Gastroesophageal sphincter (tissue), 4 donors: ENCODE measurements around the gene ABL1. TPM values are rescaled to one million over a fixed set of nuclear protein-coding genes. Genes with fewer than 3 reads are reported as not detected.
A peak's percentile ranks its signal among the peaks of the same experiment; 100 is the strongest.

Experiments
- ATAC-seq: fragments of 150-250 bp; one replicate; pipeline ENCODE4 v1.9.1; 2016; ENCODE audit warnings: mild to moderate bottlenecking, moderate library complexity
- H3K27ac ChIP-seq, 4 donors: fragments of 200-600 bp; sonication (generic) in 3 of 4; 1 replicate in 3 of 4; 2 replicates in 1 of 4; pipeline ENCODE4 v1.5.1; 2016 to 2019
- H3K27me3 ChIP-seq: fragments of 200-600 bp; sonication (generic); one replicate; pipeline ENCODE4 v1.5.1; 2019
- H3K36me3 ChIP-seq, 2 donors: fragments of 200-600 bp; sonication (generic); one replicate each; pipeline ENCODE4 v1.5.1; 2019; ENCODE audit warnings: control low read depth in 1 of 2
- H3K4me1 ChIP-seq, 3 donors: fragments of 200-600 bp; sonication (generic); 1 replicate in 2 of 3; 2 replicates in 1 of 3; pipeline ENCODE4 v1.5.1; 2016 to 2019; ENCODE audit warnings: control low read depth in 2 of 3
- H3K4me3 ChIP-seq, 2 donors: fragments of 200-600 bp; sonication (generic); one replicate each; pipeline ENCODE4 v1.5.1; 2019; ENCODE audit warnings: mild to moderate bottlenecking in 1 of 2, moderate library complexity in 1 of 2
- H3K9me3 ChIP-seq, 3 donors: fragments of 200-600 bp; sonication (generic); one replicate each; pipeline ENCODE4 v1.5.1; 2017 to 2019; ENCODE audit warnings: control low read depth in 2 of 3
- CTCF ChIP-seq, 4 experiments: fragments of 200-600 bp in 2 of 4; fragments of 450-650 bp in 2 of 4; sonication (generic) in 1 of 4; IDR thresholded peaks; one replicate each; pipeline ENCODE4 v1.5.1; 2017 to 2019; ENCODE audit warnings: antibody characterized with exemption in 4 of 4, mild to moderate bottlenecking in 2 of 4, moderate library complexity in 2 of 4
- EP300 ChIP-seq: sonication (generic); formaldehyde crosslinking; IDR thresholded peaks from one replicate; pipeline ENCODE4 v1.6.1; 2017; ENCODE audit warnings: antibody characterized with exemption, mild to moderate bottlenecking
- POLR2A ChIP-seq, 2 donors: fragments of 450-650 bp; IDR thresholded peaks; one replicate each; pipeline ENCODE4 v1.6.1; 2017; ENCODE audit warnings: antibody characterized with exemption in 2 of 2, mild to moderate bottlenecking in 2 of 2, moderate library complexity in 1 of 2
- POLR2AphosphoS5 ChIP-seq: sonication (generic); formaldehyde crosslinking; IDR thresholded peaks from one replicate; pipeline ENCODE4 v1.6.1; 2017; ENCODE audit warnings: antibody characterized with exemption
- WGBS, 2 donors: methylation state at CpG; one replicate each; pipeline ENCODE4 v1.1.5; 2018; ENCODE audit warnings: low coverage in 1 of 2; 5-methylcytosine and 5-hydroxymethylcytosine counted together
- total RNA-seq, 4 donors: library from RNA; depleted of rRNA; stranded (reverse); fragments of >200 nt; gene quantifications; one replicate each; pipeline ENCODE4 v1.1.0, GENCODE V29; 2016

ABL1 gene
- total RNA-seq, 4 donors from 2014 or later, result 81.4 to 147 (median 125) TPM

GRCh38 chr9:130882696-130883225, 47.7 kb downstream of the ABL1 start:
- Histone ChIP-seq H3K27ac (peak overlapping the region in 1 of 4 donors; percentile 5), H3K36me3 (peaks cover 0 to 100% of the 10 kb centered on the region in 2 donors), H3K4me1 (peaks cover 0 to 35% (median 5%) of the 10 kb centered on the region in 3 donors), H3K4me3 (no peak overlapping the region), H3K9me3 (no peaks in the 10 kb centered on the region), H3K27me3 (no peaks in the 10 kb centered on the region)
- 90% methylated on average over 7 of the region's 15 CpGs; no CpG with 5 or more reads in 1 of the 2 donors for WGBS, 2 donors
- ATAC-seq, result no peak
- no peak for TF ChIP-seq POLR2A (IDR thresholded peaks at IDR 0.05)
- TF ChIP-seq EP300, result no peak
- TF ChIP-seq POLR2AphosphoS5, result no peak
- no peak for TF ChIP-seq CTCF (IDR thresholded peaks at IDR 0.05)

- H3K4me3 ChIP-seq, result no peak overlapping the region
- WGBS, 2 donors, result 80 to 89% methylated on average over 3 to 5 of the region's 5 CpGs
- peaks cover 0 to 100% of the 10 kb centered on the region in 2 donors for H3K36me3 ChIP-seq
- H3K9me3 ChIP-seq, result no peaks in the 10 kb centered on the region
- H3K27me3 ChIP-seq, result no peaks in the 10 kb centered on the region
- peaks cover 0 to 41% (median 5%) of the 10 kb centered on the region in 3 donors for H3K4me1 ChIP-seq
- TF ChIP-seq POLR2AphosphoS5 (no peak), POLR2A (IDR thresholded peaks at IDR 0.05) (no peak), CTCF (IDR thresholded peaks at IDR 0.05) (no peak), EP300 (no peak)
- peak overlapping the region in 1 of 4 donors; percentile 56 for H3K27ac ChIP-seq
- ATAC-seq, result no peak
Observed at GRCh38 chr9:130883479-130883878, 48.4 kb downstream of the ABL1 start.

DNA sequence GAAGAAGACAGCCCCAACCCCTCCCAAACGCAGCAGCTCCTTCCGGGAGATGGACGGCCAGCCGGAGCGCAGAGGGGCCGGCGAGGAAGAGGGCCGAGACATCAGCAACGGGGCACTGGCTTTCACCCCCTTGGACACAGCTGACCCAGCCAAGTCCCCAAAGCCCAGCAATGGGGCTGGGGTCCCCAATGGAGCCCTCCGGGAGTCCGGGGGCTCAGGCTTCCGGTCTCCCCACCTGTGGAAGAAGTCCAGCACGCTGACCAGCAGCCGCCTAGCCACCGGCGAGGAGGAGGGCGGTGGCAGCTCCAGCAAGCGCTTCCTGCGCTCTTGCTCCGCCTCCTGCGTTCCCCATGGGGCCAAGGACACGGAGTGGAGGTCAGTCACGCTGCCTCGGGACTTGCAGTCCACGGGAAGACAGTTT, 49.1 kb downstream of the ABL1 start:
- no CpG with 5 or more reads among the region's 25 CpGs for WGBS, 2 donors
- no peaks in the 10 kb centered on the region for H3K27me3 ChIP-seq
- no peaks in the 10 kb centered on the region for H3K9me3 ChIP-seq
- H3K4me1 ChIP-seq, result peaks cover 0 to 41% (median 5%) of the 10 kb centered on the region in 3 donors
- H3K36me3 ChIP-seq, result peaks cover 0 to 100% of the 10 kb centered on the region in 2 donors
- H3K4me3 ChIP-seq, result no peak overlapping the region
- no peak for ATAC-seq
- TF ChIP-seq POLR2AphosphoS5, result no peak
- no peak for TF ChIP-seq POLR2A (IDR thresholded peaks at IDR 0.05)
- no peak for TF ChIP-seq CTCF (IDR thresholded peaks at IDR 0.05)
- no peak for TF ChIP-seq EP300
- peak overlapping the region in 2 of 4 donors; percentile 30 to 56 for H3K27ac ChIP-seq

DNA sequence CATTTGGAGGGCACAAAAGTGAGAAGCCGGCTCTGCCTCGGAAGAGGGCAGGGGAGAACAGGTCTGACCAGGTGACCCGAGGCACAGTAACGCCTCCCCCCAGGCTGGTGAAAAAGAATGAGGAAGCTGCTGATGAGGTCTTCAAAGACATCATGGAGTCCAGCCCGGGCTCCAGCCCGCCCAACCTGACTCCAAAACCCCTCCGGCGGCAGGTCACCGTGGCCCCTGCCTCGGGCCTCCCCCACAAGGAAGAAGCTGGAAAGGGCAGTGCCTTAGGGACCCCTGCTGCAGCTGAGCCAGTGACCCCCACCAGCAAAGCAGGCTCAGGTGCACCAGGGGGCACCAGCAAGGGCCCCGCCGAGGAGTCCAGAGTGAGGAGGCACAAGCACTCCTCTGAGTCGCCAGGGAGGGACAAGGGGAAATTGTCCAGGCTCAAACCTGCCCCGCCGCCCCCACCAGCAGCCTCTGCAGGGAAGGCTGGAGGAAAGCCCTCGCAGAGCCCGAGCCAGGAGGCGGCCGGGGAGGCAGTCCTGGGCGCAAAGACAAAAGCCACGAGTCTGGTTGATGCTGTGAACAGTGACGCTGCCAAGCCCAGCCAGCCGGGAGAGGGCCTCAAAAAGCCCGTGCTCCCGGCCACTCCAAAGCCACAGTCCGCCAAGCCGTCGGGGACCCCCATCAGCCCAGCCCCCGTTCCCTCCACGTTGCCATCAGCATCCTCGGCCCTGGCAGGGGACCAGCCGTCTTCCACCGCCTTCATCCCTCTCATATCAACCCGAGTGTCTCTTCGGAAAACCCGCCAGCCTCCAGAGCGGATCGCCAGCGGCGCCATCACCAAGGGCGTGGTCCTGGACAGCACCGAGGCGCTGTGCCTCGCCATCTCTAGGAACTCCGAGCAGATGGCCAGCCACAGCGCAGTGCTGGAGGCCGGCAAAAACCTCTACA, 49.8 kb downstream of the ABL1 start:
- 69% methylated on average over 12 of the region's 47 CpGs; no CpG with 5 or more reads in 1 of the 2 donors for WGBS, 2 donors
- Histone ChIP-seq H3K36me3 (peaks cover 0 to 100% of the 10 kb centered on the region in 2 donors), H3K27me3 (no peaks in the 10 kb centered on the region), H3K9me3 (no peaks in the 10 kb centered on the region), H3K4me3 (no peak overlapping the region), H3K4me1 (peaks cover 0 to 41% (median 5%) of the 10 kb centered on the region in 3 donors), H3K27ac (peak overlapping the region in 2 of 4 donors; percentile 30 to 56)
- peak; percentile 18 for ATAC-seq
- no peak for TF ChIP-seq CTCF (IDR thresholded peaks at IDR 0.05)
- no peak for TF ChIP-seq POLR2A (IDR thresholded peaks at IDR 0.05)
- TF ChIP-seq POLR2AphosphoS5, result no peak
- no peak for TF ChIP-seq EP300
